ENCODE results near the gene P2RY8.
A peak's percentile ranks its signal among the peaks of the same experiment; 100 is the strongest.

Gene P2RY8

GRCh38 chrX:1453395-1453783 lies 83.6 kb downstream of the P2RY8 start:
- ChIA-PET CTCF (no interaction called here), POLR2A (no interaction called here)
- Histone ChIP-seq H3K4me1 (ENCODE audit: control insufficient read depth, insufficient read depth, low read length) (no peaks in the 10 kb centered on the region), H3K9me3 (ENCODE audit: control insufficient read depth, insufficient read depth, low read depth, low read length) (no peaks in the 10 kb centered on the region), H3K4me3 (ENCODE audit: low read depth, low read length) (peak overlapping the region; percentile 55), H3K36me3 (ENCODE audit: control insufficient read depth in 2 of 2, insufficient read depth in 1 of 2, low read length in 2 of 2) (peaks cover 0 to 3% of the 10 kb centered on the region in 2 experiments; a peak in 1 of 3 replicates), H3K27ac (ENCODE audit: extremely low read depth, low read depth, low read length) (0 out of 2 replicates have a peak overlapping the region, but pooled peaks have one; percentile 24)
- TF ChIP-seq ZNF280D (tag by site-specific recombination; IDR thresholded peaks at IDR 0.05): peak; percentile 33; the same call in 1 of the 2 replicates
- TF ChIP-seq ZBTB20 (tag by site-specific recombination; IDR thresholded peaks at IDR 0.05): peak; percentile 45; the same call in 1 of the 2 replicates
- TF ChIP-seq KLF10 (tag by site-specific recombination; IDR thresholded peaks at IDR 0.05): no peak
- TF ChIP-seq ZIC2 (tag by site-specific recombination; IDR thresholded peaks at IDR 0.05): peak; percentile 54
- TF ChIP-seq ZNF280C (tag by site-specific recombination; IDR thresholded peaks at IDR 0.05): no peak
- peak; percentile 86 for TF ChIP-seq PATZ1 (tag by site-specific recombination; IDR thresholded peaks at IDR 0.05)
- TF ChIP-seq MYNN (tag by site-specific recombination; IDR thresholded peaks at IDR 0.05; ENCODE audit: borderline replicate concordance): no peak
- no peak for TF ChIP-seq KLF8 (tag by site-specific recombination; IDR thresholded peaks at IDR 0.05)
- TF ChIP-seq ZNF585B (tag by site-specific recombination; IDR thresholded peaks at IDR 0.05): no peak
- TF ChIP-seq ZNF398 (tag by site-specific recombination; IDR thresholded peaks at IDR 0.05): peak; percentile 54; the same call in 1 of the 2 replicates
- no peak for TF ChIP-seq ZNF211 (tag by site-specific recombination; IDR thresholded peaks at IDR 0.05; ENCODE audit: low read depth)
- no peak for TF ChIP-seq GLI4 (tag by site-specific recombination; IDR thresholded peaks at IDR 0.05)
- TF ChIP-seq ZNF510 (tag by site-specific recombination; IDR thresholded peaks at IDR 0.05; ENCODE audit: insufficient replicate concordance): no peak
- 0 out of 2 replicates have a peak, but pooled peaks have one; percentile 36 for TF ChIP-seq KLF7 (tag by site-specific recombination; IDR thresholded peaks at IDR 0.05; ENCODE audit: borderline replicate concordance)
- 0 out of 2 replicates have a peak, but pooled peaks have one; percentile 26 for TF ChIP-seq ZNF785 (tag by site-specific recombination; IDR thresholded peaks at IDR 0.05)
- TF ChIP-seq OVOL3 (tag by site-specific recombination; IDR thresholded peaks at IDR 0.05): no peak
- TF ChIP-seq ZBTB10 (tag by site-specific recombination; IDR thresholded peaks at IDR 0.05): peak; percentile 97
- peak; percentile 49; the same call in 1 of the 2 replicates for TF ChIP-seq ZNF335 (tag by site-specific recombination; conservative IDR thresholded peaks at IDR 0.05)
- no peak for TF ChIP-seq ZFP3 (tag by site-specific recombination; IDR thresholded peaks at IDR 0.05; ENCODE audit: low read depth)
- no peak for TF ChIP-seq BCL11A (tag by site-specific recombination; IDR thresholded peaks at IDR 0.05; ENCODE audit: low read depth)
- no peak for TF ChIP-seq ZBTB11 (tag by site-specific recombination; conservative IDR thresholded peaks at IDR 0.05; ENCODE audit: low read depth)

All from HEK293 (cell line).